Smooth muscle cell of the brain vasculature (primary cell): ENCODE results near the gene KCND2.
"Not testable (repeated sequence)": the region's sequence is repeated elsewhere in the genome, so short reads cannot be mapped to it uniquely, and the experiment has no call there.

ENCODE experiments used
- DNase-seq: peaks from one replicate; pipeline ENCODE4 v3.0.0-alpha.2; 2012; ENCODE audit warnings: low read depth, low spot score

The KCND2 gene

DNA sequence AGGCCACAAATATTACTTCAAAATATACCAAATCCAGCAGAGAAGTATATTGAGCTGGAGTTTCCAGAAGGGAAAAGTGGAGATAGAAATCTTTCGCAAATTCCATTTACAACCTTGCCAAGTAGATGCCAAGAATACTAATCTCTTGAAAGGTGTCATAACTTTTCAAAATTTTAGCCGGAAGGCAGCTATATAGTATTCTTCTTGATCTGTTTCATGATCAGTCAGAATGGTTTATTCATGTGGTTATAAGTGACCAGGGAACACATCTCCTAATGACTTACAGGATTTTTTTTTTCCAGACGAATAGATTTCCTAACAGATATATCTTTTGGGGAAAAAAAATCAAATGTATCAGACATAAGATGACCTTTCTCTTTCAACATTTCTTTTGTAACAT lies 314.3 kb downstream of the KCND2 start:
- no peak for DNase-seq

DNA sequence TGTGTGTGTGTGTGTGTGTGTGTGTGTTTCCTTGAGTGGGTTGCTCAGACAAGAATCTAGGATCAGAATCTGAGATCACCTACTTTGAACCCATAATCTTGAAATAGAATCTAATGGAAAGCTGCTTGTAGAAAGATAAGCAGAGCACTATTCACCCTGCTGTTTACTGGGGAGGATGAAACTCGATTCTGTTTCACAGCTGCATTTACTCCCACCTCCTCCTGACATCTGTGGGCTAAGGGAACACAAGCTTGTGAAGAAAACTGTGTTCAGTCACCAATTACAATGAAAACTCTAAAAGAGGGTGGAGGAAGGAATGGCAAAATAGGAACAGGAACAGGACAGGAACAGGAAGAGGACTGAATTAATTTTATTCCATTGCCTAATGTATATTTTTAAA lies 315.4 kb downstream of the KCND2 start:
- DNase-seq, result no peak

DNA sequence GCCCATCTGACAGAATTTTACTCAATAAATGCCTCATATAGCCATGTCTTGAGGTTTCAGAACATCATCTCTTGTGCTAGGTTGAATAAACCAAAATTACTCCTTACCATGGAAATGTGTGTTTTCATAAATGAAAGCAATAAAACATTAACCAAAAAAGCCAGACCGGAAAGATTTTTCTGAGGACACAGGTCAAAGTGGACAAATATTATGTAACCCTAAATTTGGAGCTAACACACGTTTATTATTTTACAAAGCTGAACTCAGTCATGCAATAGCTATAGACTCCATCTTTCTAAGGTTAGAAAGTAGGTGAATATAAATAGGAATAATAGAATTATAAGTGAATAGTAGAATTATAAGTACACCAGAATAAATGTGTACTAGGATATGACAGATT lies 315.9 kb downstream of the KCND2 start:
- no peak for DNase-seq

DNA sequence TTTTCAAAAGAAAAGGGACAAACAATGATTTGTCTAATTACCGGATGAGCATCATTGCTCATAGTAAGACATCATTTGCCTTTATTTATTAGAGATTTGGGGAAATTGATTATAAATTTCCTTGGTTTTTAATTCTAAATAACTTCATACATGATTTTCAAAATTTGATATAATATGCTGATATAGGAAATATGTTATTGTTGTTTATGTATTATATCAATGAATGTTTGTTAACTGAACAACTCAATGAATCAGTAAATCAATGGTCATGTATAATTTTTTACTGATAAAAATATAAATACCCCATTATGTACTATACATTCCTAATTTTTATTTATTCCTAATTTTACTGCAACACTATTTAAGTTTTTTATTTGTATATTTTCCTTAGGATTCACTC lies 327.6 kb downstream of the KCND2 start:
- DNase-seq, result no peak

DNA sequence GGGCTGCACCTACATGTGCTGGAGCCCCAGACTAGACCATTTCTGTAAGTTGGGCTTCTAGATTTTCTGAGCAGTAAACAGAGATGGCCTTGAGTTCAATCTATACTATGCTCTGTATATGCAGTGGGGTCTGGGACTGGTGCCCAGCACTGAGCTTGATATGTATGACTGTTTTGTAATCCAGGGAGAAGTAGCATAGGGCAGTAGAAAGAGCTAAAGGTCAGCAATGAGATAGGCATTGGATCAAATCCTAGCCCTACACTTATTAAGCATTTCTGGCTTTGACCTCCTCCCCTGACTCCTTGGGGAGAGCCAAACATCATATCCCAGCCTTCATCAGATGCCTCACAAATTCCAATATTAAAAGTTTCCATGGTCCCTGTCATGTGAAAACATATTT lies 330.4 kb downstream of the KCND2 start:
- DNase-seq, result no peak

DNA sequence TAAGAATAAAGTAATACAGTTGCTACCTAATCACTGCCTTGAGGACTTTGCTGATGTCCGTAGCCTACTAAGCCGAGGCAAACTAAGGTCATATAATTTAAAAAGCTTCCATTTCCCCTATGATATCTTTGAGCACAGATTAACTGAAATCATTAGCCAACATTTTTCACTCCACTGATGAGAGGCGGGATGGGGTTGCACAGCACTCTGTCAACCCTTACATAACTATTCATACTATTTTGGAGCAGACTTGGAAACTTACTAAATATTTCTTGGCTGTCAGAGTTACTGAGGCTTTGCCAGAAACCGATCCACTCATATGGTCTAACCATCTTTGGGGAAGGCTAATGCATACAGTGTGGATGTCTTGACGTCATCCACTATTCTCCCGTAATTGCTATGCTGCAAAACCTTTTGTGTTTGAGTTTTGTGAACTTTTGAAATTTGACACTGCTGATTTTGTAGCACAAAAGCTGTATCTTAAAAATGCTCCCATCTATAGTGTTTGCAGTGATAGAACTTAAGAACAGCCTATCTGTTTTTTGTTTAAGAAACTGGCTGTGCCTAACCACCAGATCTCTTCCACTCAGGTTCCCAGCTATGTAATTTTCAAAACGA lies 336.3 kb downstream of the KCND2 start:
- DNase-seq, result no peak

DNA sequence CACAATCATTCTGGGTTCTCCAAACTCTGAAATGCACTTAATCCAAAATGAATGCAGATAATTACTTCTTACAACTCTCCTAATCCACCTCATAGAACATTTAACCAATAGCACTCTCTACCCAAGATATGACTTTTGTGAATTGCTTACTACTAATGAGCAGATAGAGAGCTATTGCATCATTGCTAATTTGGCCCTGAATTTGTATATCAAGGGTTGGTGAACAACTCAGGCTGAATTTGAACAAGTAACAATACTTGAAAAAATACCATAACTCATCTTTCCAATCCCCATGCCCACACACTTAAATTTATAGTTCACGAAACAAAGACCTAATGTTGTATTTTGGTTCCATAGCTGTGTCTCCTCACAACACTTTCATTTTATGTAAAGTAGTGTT lies 339.0 kb downstream of the KCND2 start:
- DNase-seq, result no peak

DNA sequence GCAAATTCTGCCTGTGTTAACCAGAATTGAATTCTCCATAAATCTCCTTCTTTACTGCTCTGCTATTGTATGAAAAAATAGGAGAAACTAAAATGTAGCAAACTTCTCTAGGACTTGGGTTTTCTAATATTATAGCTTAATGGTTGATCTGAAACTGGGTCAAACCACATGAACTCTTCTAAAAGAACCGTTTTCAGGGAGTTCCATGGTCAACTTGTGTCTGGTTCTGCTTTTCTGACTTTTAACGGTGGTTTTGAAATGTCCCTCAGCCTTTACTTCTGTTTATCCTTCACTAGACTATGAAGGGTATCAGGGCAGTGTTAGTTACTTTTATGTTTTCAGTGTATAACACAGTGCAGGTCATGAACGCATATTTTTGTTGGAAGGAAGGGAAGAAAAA lies 342.7 kb downstream of the KCND2 start:
- DNase-seq, result no peak

DNA sequence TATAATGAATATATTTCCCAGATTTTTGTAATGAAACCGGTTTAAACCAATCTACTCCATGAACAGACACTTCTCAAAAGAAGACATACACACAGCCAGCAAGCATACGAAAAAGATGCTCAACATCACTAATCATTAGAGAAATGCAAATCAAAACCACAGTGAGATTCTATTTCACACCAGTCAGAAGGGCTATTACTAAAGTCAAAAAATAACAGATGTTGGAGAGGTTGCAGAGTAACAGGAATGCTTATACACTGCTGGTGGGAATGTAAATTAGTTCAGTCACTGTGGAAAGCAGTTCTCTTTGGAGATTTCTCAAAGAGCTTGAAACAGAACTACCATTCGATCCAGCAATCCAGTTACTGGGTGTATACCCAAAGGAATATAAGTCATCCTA lies 344.3 kb downstream of the KCND2 start:
- DNase-seq, result no peak

DNA sequence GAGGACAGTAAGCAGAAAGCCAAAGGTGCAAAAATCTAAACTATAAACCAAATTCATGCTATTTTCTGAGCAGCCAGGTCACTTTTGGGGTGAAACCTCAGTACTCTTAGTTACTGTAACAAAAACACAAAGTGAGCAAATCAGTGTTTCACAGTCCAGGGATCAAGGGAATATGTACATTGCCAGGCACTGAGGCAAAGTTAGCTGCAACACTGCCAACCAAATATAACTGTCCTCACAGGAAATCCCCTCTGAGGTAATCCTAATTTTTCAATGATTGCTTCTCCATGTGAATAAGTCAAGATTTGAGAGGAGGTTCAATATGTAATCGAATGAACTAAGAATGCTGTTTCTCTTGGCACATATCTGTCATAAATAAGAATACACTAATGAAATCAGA lies 355.3 kb downstream of the KCND2 start:
- DNase-seq, result no peak

DNA sequence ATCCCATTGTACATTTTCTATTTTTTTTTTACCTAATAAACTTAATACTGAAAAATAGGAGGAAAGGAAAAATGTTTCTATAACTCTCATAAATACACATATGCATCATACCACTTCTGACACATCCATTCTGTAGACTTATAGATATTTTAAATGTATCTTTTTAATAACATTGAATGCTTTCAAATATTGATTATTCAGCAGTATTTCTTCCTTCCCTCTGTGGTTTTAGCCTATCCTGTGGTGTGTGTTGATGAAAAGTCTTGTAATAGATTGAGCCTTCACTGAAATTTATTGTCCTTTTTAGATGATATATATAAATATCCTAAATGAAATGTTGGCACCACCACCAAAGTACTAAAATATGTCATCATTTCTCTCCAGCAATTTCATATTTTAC lies 366.9 kb downstream of the KCND2 start:
- no peak for DNase-seq

DNA sequence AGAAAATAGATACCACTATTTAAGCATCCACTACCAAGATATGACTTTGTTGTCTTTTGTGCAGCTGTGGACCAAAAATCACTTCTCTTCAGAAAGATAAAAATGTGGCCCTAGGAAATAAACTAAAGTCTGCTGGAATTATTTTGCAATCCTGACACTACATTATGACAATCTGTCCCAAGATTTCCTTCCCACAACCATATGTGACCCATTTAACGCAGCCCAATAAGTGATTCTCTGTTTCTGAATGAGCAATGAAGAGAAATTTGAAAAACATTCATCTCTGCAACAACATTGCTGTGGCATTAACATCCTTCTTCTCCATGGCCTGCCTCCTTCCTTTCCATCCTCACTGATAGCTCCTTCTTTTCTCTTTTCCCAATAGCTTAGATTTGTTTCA lies 373.0 kb downstream of the KCND2 start:
- DNase-seq, result no peak

DNA sequence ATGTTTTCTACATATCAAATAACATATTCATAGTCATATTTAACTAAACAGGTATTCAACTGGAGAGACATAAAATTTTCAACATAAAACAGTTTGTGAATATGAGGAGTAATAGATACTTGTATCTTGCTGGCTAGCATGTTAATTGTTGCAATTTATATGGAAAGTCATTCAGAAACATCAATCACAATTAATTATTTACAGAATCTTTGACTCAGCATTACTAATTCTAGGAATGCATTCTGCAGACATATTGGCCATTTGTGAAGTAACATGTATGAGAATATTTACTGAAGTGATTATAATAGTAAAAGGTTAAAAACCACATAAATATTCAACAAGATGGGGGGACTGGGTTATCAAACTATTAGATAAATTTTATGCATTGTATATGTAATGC lies 381.3 kb downstream of the KCND2 start:
- no peak for DNase-seq

DNA sequence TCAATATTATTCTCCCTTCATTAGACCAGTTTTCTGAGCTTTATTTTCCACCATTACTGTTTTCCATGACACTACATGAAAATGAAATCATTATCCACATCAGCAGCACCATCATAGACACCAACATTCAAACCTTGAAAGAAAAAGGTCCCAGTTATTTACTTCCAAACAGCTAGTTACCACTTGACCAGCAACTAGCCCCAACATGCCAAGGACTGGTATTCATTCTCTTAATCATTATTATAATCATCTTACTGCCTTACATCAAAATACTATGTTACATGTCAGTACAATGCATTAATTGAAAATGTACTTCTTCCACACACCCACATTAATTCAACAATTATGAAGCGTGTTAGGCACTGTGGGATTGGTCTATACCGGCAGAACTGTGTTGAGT lies 385.5 kb downstream of the KCND2 start:
- no peak for DNase-seq

DNA sequence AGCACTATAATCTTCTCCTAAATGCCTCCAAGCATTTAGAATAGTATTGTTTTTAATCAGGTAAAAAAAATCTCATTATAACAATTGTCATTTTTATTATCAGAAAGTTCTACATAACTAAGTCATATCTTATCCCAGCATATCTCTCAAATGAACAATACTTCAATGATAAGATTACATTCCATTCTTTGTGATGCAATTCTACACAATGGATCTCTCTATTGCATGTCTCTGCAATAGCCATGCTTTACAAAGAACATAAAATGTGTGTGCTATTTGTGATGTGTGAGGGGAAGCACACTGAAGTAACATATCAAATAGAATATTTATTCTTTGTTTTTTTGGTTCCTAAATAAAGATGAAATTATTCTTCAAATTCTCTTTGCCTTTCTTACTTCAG lies 389.3 kb downstream of the KCND2 start:
- no peak for DNase-seq

DNA sequence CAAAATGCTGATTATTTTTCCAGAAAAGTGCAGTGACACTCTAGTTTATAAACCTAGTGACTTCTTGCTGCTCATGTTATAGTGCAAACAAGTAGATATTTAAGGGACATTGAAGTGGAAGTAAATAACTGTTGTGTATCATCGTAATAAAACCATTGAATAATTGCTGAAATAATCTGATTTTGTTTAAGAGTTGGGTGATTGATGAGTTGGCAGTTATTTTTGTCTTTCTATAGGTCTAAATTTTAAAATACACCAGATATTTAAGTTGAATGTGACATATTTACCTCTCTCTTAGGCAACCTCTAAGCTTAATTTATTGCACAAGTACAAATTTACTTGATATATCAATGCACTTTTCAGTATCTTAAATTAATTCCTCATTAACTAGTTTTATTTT lies 392.1 kb downstream of the KCND2 start:
- no peak for DNase-seq

DNA sequence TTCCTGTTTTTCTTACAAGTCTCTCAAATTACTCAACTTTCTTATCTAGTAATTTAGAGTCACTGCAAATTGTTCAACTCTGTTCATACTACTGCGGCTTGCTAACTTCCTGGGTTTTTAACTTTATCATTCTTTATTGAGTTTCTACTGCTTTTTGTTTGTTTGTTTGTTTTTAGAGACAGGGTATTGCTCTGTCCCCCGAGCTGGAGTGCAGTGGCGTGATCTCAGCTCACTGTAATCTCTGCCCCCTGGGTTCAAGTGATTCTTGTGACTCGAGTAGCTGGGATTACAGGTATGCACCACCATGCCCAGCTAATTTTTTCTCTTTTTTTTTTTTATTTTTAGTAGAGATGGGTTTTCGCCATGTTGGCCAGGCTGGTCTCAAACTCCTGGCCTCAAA lies 402.1 kb downstream of the KCND2 start:
- no peak for DNase-seq

DNA sequence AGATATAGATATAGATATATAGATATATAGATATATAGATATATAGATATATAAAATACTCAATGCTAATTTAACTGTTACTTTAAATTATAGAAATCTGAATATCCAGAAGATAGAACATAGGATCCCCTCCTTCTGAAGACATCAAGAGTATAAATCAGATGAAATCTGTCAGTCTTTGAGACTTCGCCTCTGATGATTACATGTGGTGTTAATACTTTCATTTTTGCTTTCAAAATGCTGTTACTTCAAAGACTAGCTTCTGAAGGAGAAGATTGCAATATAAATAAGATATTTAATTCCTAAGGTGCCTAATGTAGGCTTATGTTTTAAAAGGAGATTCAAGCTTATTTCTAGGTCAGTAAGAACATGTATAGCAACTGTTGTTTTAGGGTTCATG lies 404.6 kb downstream of the KCND2 start:
- DNase-seq, result no peak

DNA sequence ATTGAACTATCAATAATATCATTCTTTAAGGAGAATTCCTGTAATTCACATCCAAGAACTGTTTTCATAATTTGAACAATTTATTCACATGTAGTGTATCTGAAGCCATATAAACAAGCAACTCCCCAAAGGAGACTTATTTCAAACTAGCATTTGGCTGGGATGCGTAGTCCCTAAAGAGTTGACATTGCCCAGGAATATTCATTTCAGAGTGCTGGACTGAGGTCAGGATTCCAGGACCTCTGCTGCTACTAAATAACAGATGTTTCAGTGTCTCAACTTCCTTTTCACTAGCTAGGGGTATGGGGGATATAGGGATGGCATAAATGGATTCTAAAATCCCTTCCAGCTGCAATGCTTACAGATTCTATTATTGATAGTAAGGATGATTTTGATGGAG lies 408.0 kb downstream of the KCND2 start:
- no peak for DNase-seq

DNA sequence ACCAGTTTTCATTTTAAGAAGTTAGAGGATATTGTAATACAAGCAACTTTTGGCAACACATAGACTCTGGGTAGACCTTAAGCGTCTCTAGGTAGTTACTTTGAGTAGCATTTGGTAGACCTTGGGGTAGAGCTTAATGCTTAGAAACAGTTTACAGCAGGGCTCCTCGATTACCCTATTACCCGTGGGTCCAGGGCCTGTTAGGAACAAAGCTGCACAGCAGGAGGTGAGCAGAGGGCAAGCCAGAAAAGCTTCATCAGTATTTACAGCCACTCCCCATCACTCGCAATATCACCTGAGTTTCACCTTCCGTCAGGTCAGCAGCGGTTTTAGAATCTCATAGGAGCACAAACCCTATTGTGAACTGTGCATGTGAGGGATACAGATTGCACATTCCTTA lies 411.5 kb downstream of the KCND2 start:
- no peak for DNase-seq

DNA sequence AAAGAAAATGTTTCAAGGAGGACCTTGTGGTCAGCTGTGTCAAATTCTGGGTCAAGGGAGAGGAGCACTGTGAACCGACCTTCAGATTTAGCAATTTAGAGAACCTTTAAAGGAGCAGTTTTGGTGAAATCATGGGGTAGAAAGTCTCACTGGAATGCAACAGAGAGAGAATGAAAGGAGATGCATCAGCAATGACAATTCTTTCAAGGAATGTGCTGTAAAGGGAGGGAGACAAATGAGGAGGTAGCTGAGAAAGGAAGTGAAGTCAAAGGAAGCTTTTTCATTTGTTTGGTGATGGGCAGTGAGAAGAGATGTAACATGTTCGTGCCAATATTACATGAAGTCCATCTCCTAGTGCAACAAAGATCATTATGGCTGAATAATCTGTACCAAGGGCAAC lies 418.9 kb downstream of the KCND2 start:
- no peak for DNase-seq

DNA sequence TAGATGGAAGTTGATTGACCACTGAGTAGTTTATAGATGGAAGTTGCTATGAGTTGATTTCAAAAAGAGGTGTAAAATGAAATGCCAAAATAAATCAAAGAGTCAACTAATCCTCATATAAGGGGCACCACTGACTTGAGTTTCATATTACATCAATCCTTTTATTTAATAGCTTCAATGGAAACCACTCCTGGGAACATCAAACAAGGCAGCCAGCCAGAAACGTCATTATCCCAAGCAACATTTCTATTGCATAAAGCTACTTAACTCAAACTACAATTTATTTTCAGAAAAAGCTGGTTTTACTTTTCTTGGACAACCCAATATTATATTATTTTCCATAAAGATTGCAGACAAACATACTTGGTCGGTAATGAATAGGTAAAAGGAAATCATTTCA lies 422.9 kb downstream of the KCND2 start:
- no peak for DNase-seq

DNA sequence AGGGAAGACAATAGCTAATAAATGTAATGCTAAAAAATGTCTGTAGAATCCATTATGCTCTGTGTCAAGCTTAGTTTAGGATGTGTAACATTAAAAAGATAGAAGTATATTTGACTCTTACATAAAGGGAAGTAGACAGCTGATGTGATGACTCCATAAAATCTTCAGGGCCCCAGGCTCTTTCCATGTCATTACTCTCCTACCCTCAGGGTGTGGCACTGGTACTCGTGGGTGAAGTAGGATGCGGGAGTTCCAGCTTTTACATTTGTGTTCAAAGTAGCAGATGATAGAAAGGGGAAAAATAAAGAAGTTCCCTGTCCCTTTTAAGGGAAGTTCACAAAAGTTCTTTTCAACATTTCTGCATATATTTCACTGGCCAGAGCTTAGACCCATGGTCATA lies 427.8 kb downstream of the KCND2 start:
- no peak for DNase-seq

DNA sequence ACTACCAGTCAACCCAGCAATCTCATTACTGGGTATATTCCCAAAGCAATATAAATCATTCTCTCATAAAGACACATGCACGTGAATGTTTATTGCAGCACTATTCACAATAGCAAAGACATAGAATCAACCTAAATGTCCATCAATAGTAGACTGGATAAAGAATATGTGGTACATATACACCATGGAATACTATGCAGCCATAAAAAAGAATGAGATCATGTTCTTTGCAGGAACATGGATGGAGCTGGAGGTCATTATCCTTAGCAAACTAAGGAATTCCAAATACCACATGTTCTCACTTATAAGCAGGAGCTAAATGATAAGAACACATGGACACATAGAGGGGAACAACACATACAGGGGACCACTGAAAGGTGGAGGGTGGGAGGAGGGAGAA lies 429.4 kb downstream of the KCND2 start:
- not testable (repeated sequence) for DNase-seq
